Upper lobe of left lung (tissue), 6 donors: Measurements from ENCODE around the gene JMJD1C. TPM values are rescaled to one million over a fixed set of nuclear protein-coding genes. Genes with fewer than 3 reads are reported as not detected.

Source experiments
- ATAC-seq, 2 donors: fragments of 200-7000 bp; cut with Tn5 transposase; one replicate each; pipeline ENCODE4 v1.9.1; 2022; ENCODE audit warnings: mild to moderate bottlenecking in 2 of 2, moderate library complexity in 2 of 2; ENCODE audit not compliant: low FRiP score in 2 of 2
- DNase-seq, 2 donors: peaks; one replicate each; pipeline ENCODE4 v3.0.0-alpha.2; 2019 to 2020
- H3K27ac ChIP-seq, 4 donors: fragments of 200-600 bp; sonication (generic); one replicate each; pipeline ENCODE4 v1.5.1; 2016 to 2019
- H3K27me3 ChIP-seq, 4 donors: fragments of 200-600 bp; sonication (generic); one replicate each; pipeline ENCODE4 v1.5.1; 2017 to 2019
- H3K36me3 ChIP-seq, 4 donors: fragments of 200-600 bp; sonication (generic); one replicate each; pipeline ENCODE4 v1.5.1; 2016 to 2019
- H3K4me1 ChIP-seq, 4 donors: fragments of 200-600 bp; sonication (generic); one replicate each; pipeline ENCODE4 v1.5.1; 2018 to 2019
- H3K4me3 ChIP-seq, 4 donors: fragments of 200-600 bp; sonication (generic); one replicate each; pipeline ENCODE4 v1.5.1; 2017 to 2019; ENCODE audit warnings: mild to moderate bottlenecking in 2 of 4, moderate library complexity in 1 of 4
- H3K9me3 ChIP-seq, 4 donors: fragments of 200-600 bp; sonication (generic); one replicate each; pipeline ENCODE4 v1.5.1; 2018 to 2019
- CTCF ChIP-seq, 6 experiments: fragments of 450-650 bp in 4 of 6; fragments of 200-600 bp in 2 of 6; sonication (generic) in 2 of 6; IDR thresholded peaks; one replicate each; pipeline ENCODE4 v1.5.1; 2016 to 2019; ENCODE audit warnings: antibody characterized with exemption in 6 of 6
- EP300 ChIP-seq, 4 donors: sonication (generic); formaldehyde crosslinking; IDR thresholded peaks; one replicate each; pipeline ENCODE4 v1.5.1; 2017; ENCODE audit warnings: antibody characterized with exemption in 4 of 4, control low read depth in 2 of 4
- POLR2A ChIP-seq, 4 donors: fragments of 450-650 bp; IDR thresholded peaks; one replicate each; pipeline ENCODE4 v1.5.1; 2016 to 2017; ENCODE audit warnings: antibody characterized with exemption in 4 of 4, mild to moderate bottlenecking in 2 of 4
- POLR2AphosphoS5 ChIP-seq, 2 donors: sonication (generic); formaldehyde crosslinking; IDR thresholded peaks; one replicate each; pipeline ENCODE4 v1.5.1; 2017; ENCODE audit warnings: antibody characterized with exemption in 2 of 2
- WGBS, 2 donors: methylation state at CpG; one replicate each; pipeline ENCODE4 v1.1.5; 2017 to 2018; 5-methylcytosine and 5-hydroxymethylcytosine counted together
- total RNA-seq, 6 donors: library from RNA; depleted of rRNA in 4 of 6; stranded (reverse); fragments of >200 nt in 4 of 6; gene quantifications; one replicate each; pipeline versions ENCODE4 v1.1.0 to v1.2.1, GENCODE V29; 2016 to 2021
- donor health status: DM: no; HTN: no; CAD: no; lungs with moderate emphysema.
- donor health status: DM: no; HTN: yes; CAD: no; lungs with severe emphysema.

The JMJD1C gene
- total RNA-seq, 6 donors from 2014 or later: 80.2 to 130 (median 94.2) TPM

GRCh38 chr10:63314020-63314419, 151.8 kb downstream of the JMJD1C start:
- TF ChIP-seq CTCF (IDR thresholded peaks at IDR 0.05): no peak
- TF ChIP-seq POLR2A (IDR thresholded peaks at IDR 0.05): no peak
- no peak for TF ChIP-seq EP300 (IDR thresholded peaks at IDR 0.05)
- TF ChIP-seq POLR2AphosphoS5 (IDR thresholded peaks at IDR 0.05): no peak
- Histone ChIP-seq H3K4me1 (peaks cover 0 to 2% (median 0%) of the 10 kb centered on the region in 4 donors), H3K27me3 (no peaks in the 10 kb centered on the region), H3K36me3 (no peaks in the 10 kb centered on the region), H3K27ac (no peak overlapping the region), H3K9me3 (no peaks in the 10 kb centered on the region), H3K4me3 (no peak overlapping the region)
- no peak for ATAC-seq
- 71 to 75% methylated on average over 1 of the region's 1 CpG for WGBS, 2 donors
- DNase-seq: no peak

- no peaks in the 10 kb centered on the region for H3K36me3 ChIP-seq
- H3K4me1 ChIP-seq: peaks cover 0 to 2% (median 0%) of the 10 kb centered on the region in 4 donors
- no peak for TF ChIP-seq POLR2AphosphoS5 (IDR thresholded peaks at IDR 0.05)
- TF ChIP-seq CTCF (IDR thresholded peaks at IDR 0.05): no peak
- no peak for TF ChIP-seq EP300 (IDR thresholded peaks at IDR 0.05)
- TF ChIP-seq POLR2A (IDR thresholded peaks at IDR 0.05): no peak
- H3K27me3 ChIP-seq: no peaks in the 10 kb centered on the region
- no peaks in the 10 kb centered on the region for H3K9me3 ChIP-seq
- WGBS, 2 donors: 97 to 99% methylated on average over 3 of the region's 3 CpGs
- ATAC-seq: no peak
- H3K27ac ChIP-seq: no peak overlapping the region
- H3K4me3 ChIP-seq: no peak overlapping the region
- no peak for DNase-seq
These were observed 152.6 kb downstream of the JMJD1C start for GRCh38 chr10:63313066-63313717.

GRCh38 chr10:63308628-63309027, 157.1 kb downstream of the JMJD1C start:
- ATAC-seq (no peak), DNase-seq (no peak)
- Histone ChIP-seq H3K27me3 (no peaks in the 10 kb centered on the region), H3K27ac (no peak overlapping the region), H3K4me3 (no peak overlapping the region), H3K36me3 (no peaks in the 10 kb centered on the region), H3K9me3 (no peaks in the 10 kb centered on the region), H3K4me1 (no peaks in the 10 kb centered on the region)
- TF ChIP-seq EP300 (IDR thresholded peaks at IDR 0.05) (no peak), CTCF (IDR thresholded peaks at IDR 0.05) (no peak), POLR2AphosphoS5 (IDR thresholded peaks at IDR 0.05) (no peak), POLR2A (IDR thresholded peaks at IDR 0.05) (no peak)

- H3K9me3 ChIP-seq: no peaks in the 10 kb centered on the region
- DNase-seq: no peak
- no peaks in the 10 kb centered on the region for H3K27me3 ChIP-seq
- no peak overlapping the region for H3K4me3 ChIP-seq
- TF ChIP-seq EP300 (IDR thresholded peaks at IDR 0.05): no peak
- TF ChIP-seq CTCF (IDR thresholded peaks at IDR 0.05): no peak
- TF ChIP-seq POLR2AphosphoS5 (IDR thresholded peaks at IDR 0.05): no peak
- no peak for TF ChIP-seq POLR2A (IDR thresholded peaks at IDR 0.05)
- WGBS, 2 donors: 95% methylated on average over 3 of the region's 3 CpGs
- no peak for ATAC-seq
- H3K4me1 ChIP-seq: peaks cover 0 to 16% (median 3%) of the 10 kb centered on the region in 4 donors
- H3K27ac ChIP-seq: no peak overlapping the region
- no peaks in the 10 kb centered on the region for H3K36me3 ChIP-seq
These were observed 161.6 kb downstream of the JMJD1C start for GRCh38 chr10:63304146-63304545.

GRCh38 chr10:63300801-63301200, 165.0 kb downstream of the JMJD1C start:
- no peak for TF ChIP-seq POLR2AphosphoS5 (IDR thresholded peaks at IDR 0.05)
- H3K9me3 ChIP-seq: no peaks in the 10 kb centered on the region
- H3K27ac ChIP-seq: no peak overlapping the region
- DNase-seq (no peak), ATAC-seq (no peak)
- H3K4me3 ChIP-seq: no peak overlapping the region
- peaks cover 0 to 21% (median 3%) of the 10 kb centered on the region in 4 donors for H3K4me1 ChIP-seq
- WGBS, 2 donors: 95 to 97% methylated on average over 3 of the region's 3 CpGs
- H3K36me3 ChIP-seq: no peaks in the 10 kb centered on the region
- no peaks in the 10 kb centered on the region for H3K27me3 ChIP-seq
